ENCODE measurements around the gene DST.

DNA sequence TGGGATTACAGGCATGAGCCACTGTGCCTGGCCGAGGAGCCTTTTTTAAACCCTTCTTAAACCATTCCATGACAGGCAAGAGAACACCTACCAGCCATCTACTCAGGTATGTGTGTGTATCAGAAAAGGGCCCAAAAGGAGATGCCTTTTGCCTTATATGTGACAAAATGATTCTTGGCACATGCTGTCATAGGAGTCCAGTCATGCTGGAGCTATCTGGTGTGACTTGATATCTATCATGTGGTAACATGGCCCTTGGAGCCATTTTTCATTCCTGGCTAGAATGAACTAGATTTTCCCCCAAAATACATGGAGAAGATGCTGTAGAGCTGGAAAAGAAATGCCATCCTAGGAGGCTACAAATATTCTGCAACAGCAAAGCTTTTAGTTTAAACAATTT lies 129.1 kb downstream of the DST start:
- TF ChIP-seq EZH2phosphoT487 (IDR thresholded peaks at IDR 0.05; ENCODE audit: borderline replicate concordance) (no peak), POLR2A (IDR thresholded peaks at IDR 0.05; ENCODE audit: borderline replicate concordance, extremely low read depth, insufficient read depth, insufficient read length) (no peak), EZH2 (IDR thresholded peaks at IDR 0.05) (no peak), POLR2AphosphoS5 (IDR thresholded peaks at IDR 0.05; ENCODE audit: low read depth, low read length) (no peak), SP1 (IDR thresholded peaks at IDR 0.05; ENCODE audit: low read depth) (no peak), RAD21 (IDR thresholded peaks at IDR 0.05; ENCODE audit: low read depth) (no peak)
- TF ChIP-seq, protein P1, sequence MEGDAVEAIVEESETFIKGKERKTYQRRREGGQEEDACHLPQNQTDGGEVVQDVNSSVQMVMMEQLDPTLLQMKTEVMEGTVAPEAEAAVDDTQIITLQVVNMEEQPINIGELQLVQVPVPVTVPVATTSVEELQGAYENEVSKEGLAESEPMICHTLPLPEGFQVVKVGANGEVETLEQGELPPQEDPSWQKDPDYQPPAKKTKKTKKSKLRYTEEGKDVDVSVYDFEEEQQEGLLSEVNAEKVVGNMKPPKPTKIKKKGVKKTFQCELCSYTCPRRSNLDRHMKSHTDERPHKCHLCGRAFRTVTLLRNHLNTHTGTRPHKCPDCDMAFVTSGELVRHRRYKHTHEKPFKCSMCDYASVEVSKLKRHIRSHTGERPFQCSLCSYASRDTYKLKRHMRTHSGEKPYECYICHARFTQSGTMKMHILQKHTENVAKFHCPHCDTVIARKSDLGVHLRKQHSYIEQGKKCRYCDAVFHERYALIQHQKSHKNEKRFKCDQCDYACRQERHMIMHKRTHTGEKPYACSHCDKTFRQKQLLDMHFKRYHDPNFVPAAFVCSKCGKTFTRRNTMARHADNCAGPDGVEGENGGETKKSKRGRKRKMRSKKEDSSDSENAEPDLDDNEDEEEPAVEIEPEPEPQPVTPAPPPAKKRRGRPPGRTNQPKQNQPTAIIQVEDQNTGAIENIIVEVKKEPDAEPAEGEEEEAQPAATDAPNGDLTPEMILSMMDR (IDR thresholded peaks at IDR 0.05 in 2 of 3, conservative IDR thresholded peaks at IDR 0.05 in 1 of 3; ENCODE audit: borderline replicate concordance in 1 of 3, insufficient read depth in 1 of 3, low read depth in 2 of 3, low read length in 2 of 3), result no peak
- TF ChIP-seq, protein P2, sequence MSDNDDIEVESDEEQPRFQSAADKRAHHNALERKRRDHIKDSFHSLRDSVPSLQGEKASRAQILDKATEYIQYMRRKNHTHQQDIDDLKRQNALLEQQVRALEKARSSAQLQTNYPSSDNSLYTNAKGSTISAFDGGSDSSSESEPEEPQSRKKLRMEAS (IDR thresholded peaks at IDR 0.05), result no peak
- TF ChIP-seq, protein P3, sequence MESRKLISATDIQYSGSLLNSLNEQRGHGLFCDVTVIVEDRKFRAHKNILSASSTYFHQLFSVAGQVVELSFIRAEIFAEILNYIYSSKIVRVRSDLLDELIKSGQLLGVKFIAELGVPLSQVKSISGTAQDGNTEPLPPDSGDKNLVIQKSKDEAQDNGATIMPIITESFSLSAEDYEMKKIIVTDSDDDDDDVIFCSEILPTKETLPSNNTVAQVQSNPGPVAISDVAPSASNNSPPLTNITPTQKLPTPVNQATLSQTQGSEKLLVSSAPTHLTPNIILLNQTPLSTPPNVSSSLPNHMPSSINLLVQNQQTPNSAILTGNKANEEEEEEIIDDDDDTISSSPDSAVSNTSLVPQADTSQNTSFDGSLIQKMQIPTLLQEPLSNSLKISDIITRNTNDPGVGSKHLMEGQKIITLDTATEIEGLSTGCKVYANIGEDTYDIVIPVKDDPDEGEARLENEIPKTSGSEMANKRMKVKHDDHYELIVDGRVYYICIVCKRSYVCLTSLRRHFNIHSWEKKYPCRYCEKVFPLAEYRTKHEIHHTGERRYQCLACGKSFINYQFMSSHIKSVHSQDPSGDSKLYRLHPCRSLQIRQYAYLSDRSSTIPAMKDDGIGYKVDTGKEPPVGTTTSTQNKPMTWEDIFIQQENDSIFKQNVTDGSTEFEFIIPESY (IDR thresholded peaks at IDR 0.05; ENCODE audit: extremely low read depth, insufficient replicate concordance, low read length), result no peak
